MM.1S (cell line): ENCODE data around the gene IFNGR2.

ENCODE experiments used
- DNase-seq: peaks from one replicate; pipeline ENCODE4 v3.0.0-alpha.2; 2015
- H2AFZ ChIP-seq: fragments of 300-600 bp; sonication (generic); 2 replicates; pipeline ENCODE4 v1.6.0; 2016; ENCODE audit warnings: antibody characterized with exemption, low read length
- H3F3A ChIP-seq: fragments of 300-600 bp; sonication (generic); 2 replicates; pipeline ENCODE4 v1.6.1; 2016; ENCODE audit warnings: mild to moderate bottlenecking, antibody characterized with exemption, low read length, moderate library complexity, mixed read lengths; ENCODE audit not compliant: insufficient read depth
- H3K27ac ChIP-seq: fragments of 300-600 bp; sonication (generic); 2 replicates; pipeline ENCODE4 v1.5.1; 2016; ENCODE audit warnings: mild to moderate bottlenecking, low read length
- H3K27me3 ChIP-seq: fragments of 300-600 bp; sonication (generic); replicated peaks from 2 replicates; pipeline ENCODE4 v1.6.0; 2016; ENCODE audit warnings: low read length; ENCODE audit not compliant: insufficient read depth
- H3K36me3 ChIP-seq: fragments of 300-600 bp; sonication (generic); replicated peaks from 2 replicates; pipeline ENCODE4 v1.6.1; 2016; ENCODE audit warnings: mild to moderate bottlenecking, low read length, mixed read lengths; ENCODE audit not compliant: insufficient read depth
- H3K4me1 ChIP-seq: fragments of 300-600 bp; sonication (generic); 2 replicates; pipeline ENCODE4 v1.6.1; 2016; ENCODE audit warnings: low read length, mixed read lengths
- H3K4me2 ChIP-seq: fragments of 300-600 bp; sonication (generic); 2 replicates; pipeline ENCODE4 v1.6.0; 2016; ENCODE audit warnings: low read depth, low read length
- H3K4me3 ChIP-seq: fragments of 300-600 bp; sonication (generic); 2 replicates; pipeline ENCODE4 v1.5.1; 2016; ENCODE audit warnings: low read length, mixed read lengths
- H3K79me2 ChIP-seq: fragments of 300-600 bp; sonication (generic); 2 replicates; pipeline ENCODE4 v1.6.1; 2016; ENCODE audit warnings: mixed run types, low read length, mixed read lengths
- H3K9ac ChIP-seq: fragments of 300-600 bp; sonication (generic); 2 replicates; pipeline ENCODE4 v1.6.1; 2016; ENCODE audit warnings: low read length, mixed read lengths
- H3K9me2 ChIP-seq: fragments of 300-600 bp; sonication (generic); replicated peaks from 2 replicates; pipeline ENCODE4 v1.6.1; 2016; ENCODE audit warnings: mild to moderate bottlenecking, low read length, mixed read lengths; ENCODE audit not compliant: insufficient read depth
- H3K9me3 ChIP-seq: fragments of 300-600 bp; sonication (generic); replicated peaks from 2 replicates; pipeline ENCODE4 v1.6.1; 2016; ENCODE audit warnings: mild to moderate bottlenecking, low read length, mixed read lengths; ENCODE audit not compliant: insufficient read depth
- H4K20me1 ChIP-seq: fragments of 300-600 bp; sonication (generic); 2 replicates; pipeline ENCODE4 v1.6.1; 2016; ENCODE audit warnings: mild to moderate bottlenecking, low read length, moderate library complexity, mixed read lengths; ENCODE audit not compliant: insufficient read depth
- EZH2 ChIP-seq: fragments of 300-600 bp; sonication (generic); optimal IDR thresholded peaks from 2 replicates; pipeline ENCODE3; 2017; ENCODE audit warnings: low read depth, mild to moderate bottlenecking, antibody characterized with exemption, low read length, mixed read lengths
- EZH2phosphoT487 ChIP-seq: fragments of 300-600 bp; sonication (generic); IDR thresholded peaks from 2 replicates; pipeline ENCODE4 v1.6.1; 2018; ENCODE audit warnings: antibody characterized with exemption, low read length
- TF ChIP-seq, protein P1 (sequence below): fragments of 300-600 bp; sonication (generic); IDR thresholded peaks from 2 replicates; pipeline ENCODE4 v1.5.1; 2016; ENCODE audit warnings: antibody characterized with exemption, low read length, mixed read lengths

Gene IFNGR2

DNA sequence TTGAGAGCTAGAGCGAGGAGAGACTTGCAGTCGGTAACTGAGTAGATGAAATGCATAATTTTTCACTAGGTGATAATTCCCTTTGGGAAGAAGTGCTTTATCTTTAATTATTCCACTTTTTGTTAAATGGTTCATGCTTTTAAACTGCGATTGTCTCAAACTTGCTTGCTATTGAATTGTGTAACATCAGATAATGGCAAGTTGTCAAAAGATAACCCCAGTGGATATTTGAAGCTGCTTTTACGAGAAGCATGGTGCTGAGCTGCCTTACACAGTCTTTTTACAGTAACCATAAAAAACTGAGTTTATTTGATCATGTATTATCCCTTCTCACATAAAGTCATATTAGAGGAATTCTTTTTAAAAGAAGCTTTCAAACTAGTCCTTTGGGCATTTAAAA, 46.4 kb downstream of the IFNGR2 start:
- DNase-seq: no peak
- Histone ChIP-seq H3K4me3 (no peak overlapping the region), H3K4me2 (no peak overlapping the region), H3K4me1 (no peaks in the 10 kb centered on the region), H3F3A (no peaks in the 10 kb centered on the region), H2AFZ (no peak overlapping the region), H3K9ac (no peak overlapping the region), H3K27me3 (no peaks in the 10 kb centered on the region), H3K9me3 (no peaks in the 10 kb centered on the region), H4K20me1 (no peaks in the 10 kb centered on the region), H3K9me2 (no peaks in the 10 kb centered on the region), H3K79me2 (no peaks in the 10 kb centered on the region), H3K36me3 (no peaks in the 10 kb centered on the region), H3K27ac (no peak overlapping the region)
- TF ChIP-seq EZH2 (no peak), EZH2phosphoT487 (no peak)
- TF ChIP-seq, protein P1, sequence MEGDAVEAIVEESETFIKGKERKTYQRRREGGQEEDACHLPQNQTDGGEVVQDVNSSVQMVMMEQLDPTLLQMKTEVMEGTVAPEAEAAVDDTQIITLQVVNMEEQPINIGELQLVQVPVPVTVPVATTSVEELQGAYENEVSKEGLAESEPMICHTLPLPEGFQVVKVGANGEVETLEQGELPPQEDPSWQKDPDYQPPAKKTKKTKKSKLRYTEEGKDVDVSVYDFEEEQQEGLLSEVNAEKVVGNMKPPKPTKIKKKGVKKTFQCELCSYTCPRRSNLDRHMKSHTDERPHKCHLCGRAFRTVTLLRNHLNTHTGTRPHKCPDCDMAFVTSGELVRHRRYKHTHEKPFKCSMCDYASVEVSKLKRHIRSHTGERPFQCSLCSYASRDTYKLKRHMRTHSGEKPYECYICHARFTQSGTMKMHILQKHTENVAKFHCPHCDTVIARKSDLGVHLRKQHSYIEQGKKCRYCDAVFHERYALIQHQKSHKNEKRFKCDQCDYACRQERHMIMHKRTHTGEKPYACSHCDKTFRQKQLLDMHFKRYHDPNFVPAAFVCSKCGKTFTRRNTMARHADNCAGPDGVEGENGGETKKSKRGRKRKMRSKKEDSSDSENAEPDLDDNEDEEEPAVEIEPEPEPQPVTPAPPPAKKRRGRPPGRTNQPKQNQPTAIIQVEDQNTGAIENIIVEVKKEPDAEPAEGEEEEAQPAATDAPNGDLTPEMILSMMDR: no peak

DNA sequence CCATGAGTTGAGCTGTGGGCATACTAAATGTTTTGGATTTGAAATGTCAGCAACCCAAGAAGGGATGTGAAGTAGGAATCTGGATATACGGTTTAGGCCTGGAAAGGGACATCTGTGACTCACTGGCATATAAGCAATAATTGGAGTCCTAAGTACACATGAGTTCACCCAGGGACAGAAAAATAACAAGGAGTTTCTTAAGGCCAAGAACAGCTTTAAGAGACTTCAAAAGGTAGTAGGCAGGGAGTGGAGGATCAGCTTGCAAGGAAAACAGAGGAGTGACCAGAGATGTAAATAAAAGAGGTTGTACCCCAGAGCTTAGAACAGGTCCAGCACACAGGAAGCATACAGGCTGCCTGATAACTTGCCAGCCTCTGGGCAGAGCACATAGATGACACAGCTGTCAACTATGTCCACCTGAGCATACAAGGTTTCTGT, 48.4 kb downstream of the IFNGR2 start:
- Histone ChIP-seq H2AFZ (no peak overlapping the region), H3K9me3 (no peaks in the 10 kb centered on the region), H3K9me2 (no peaks in the 10 kb centered on the region), H3K27me3 (no peaks in the 10 kb centered on the region), H3K79me2 (no peaks in the 10 kb centered on the region), H3K27ac (no peak overlapping the region), H3K9ac (no peak overlapping the region), H3K4me3 (no peak overlapping the region), H3K4me1 (no peaks in the 10 kb centered on the region), H3F3A (no peaks in the 10 kb centered on the region), H3K4me2 (no peak overlapping the region), H3K36me3 (no peaks in the 10 kb centered on the region), H4K20me1 (no peaks in the 10 kb centered on the region)
- TF ChIP-seq EZH2: no peak
- TF ChIP-seq, protein P1: no peak
- TF ChIP-seq EZH2phosphoT487: no peak
- DNase-seq: no peak

DNA sequence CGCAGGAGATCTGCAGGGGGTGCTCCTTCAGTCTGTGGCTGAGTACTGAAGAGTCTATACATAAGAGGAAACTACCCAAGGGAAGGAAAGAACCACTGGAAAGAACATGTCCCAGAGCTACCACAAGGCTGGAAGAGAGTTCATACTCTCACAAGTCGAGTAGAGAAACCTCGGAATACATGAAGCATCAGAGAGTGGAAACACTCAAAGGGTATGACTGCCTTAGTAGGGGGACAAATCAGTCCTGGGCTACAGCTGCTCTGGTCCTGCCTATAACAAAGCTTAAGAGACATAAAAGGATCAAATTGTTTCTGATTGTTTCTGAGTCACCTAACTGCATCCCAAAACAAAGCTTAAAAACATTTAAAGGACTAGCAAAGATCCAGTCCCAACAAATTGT, 49.1 kb downstream of the IFNGR2 start:
- no peaks in the 10 kb centered on the region for H3K4me1 ChIP-seq
- H4K20me1 ChIP-seq: no peaks in the 10 kb centered on the region
- H2AFZ ChIP-seq: no peak overlapping the region
- no peaks in the 10 kb centered on the region for H3K36me3 ChIP-seq
- no peaks in the 10 kb centered on the region for H3K9me3 ChIP-seq
- H3K27me3 ChIP-seq: no peaks in the 10 kb centered on the region
- H3K9ac ChIP-seq: no peak overlapping the region
- TF ChIP-seq EZH2 (no peak), EZH2phosphoT487 (no peak)
- TF ChIP-seq, protein P1: no peak
- H3K9me2 ChIP-seq: no peaks in the 10 kb centered on the region
- no peak overlapping the region for H3K4me2 ChIP-seq
- no peaks in the 10 kb centered on the region for H3K79me2 ChIP-seq
- H3K4me3 ChIP-seq: no peak overlapping the region
- no peaks in the 10 kb centered on the region for H3F3A ChIP-seq
- no peak overlapping the region for H3K27ac ChIP-seq
- DNase-seq: no peak
